CD4-positive, alpha-beta T cell treated with Interleukin-17A for 4 hours (primary cell): ENCODE data around the gene MSL2.
"Not testable (repeated sequence)": the region's sequence is repeated elsewhere in the genome, so short reads cannot be mapped to it uniquely, and the experiment has no call there.

Experiments
- DNase-seq: peaks from one replicate; pipeline ENCODE4 v3.0.0-alpha.2; 2020; ENCODE audit warnings: mixed read lengths

Gene MSL2

DNA sequence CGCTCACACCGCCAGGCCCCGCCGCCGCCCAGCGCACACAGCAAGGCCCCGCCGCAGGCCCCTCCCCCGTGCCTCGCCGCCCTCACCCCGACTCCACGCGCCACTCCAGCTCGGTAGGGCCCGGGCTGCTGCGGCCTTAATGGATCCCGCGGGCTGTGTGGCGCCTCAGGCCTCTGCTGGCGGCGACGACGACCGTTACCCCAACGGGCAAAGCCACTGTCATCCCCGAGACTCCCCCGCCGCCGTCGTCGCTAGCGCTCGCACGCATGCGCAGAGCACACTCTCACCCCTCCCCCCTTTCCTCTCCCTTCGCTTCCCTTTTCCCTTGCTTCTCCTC is at the start of gene MSL2:
MSL2 (minus strand) TSS at position 272 of the 337 bp plus-strand sequence. CDS start 1,222 bp downstream, outside the sequence.
- no peak for DNase-seq

DNA sequence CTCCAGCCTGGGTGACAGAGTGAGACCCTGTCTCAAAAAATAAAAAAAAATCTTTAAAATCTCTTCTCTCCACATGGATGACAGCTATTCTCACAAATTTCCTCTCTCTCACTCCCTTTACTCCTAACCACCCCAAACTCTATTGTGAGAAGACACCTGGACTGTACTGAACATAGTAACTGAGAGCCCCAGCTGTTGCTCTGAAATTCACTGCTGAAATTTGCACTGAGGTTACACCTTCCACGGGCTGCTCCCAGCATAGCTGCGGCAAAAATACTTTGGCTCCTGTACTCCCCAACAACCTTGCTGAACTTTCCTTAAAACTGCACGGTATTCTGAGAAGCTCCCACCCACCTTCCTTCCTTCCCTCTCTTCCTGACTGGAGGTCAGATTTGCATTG is 49.6 kb upstream of the MSL2 start:
- DNase-seq: no peak

DNA sequence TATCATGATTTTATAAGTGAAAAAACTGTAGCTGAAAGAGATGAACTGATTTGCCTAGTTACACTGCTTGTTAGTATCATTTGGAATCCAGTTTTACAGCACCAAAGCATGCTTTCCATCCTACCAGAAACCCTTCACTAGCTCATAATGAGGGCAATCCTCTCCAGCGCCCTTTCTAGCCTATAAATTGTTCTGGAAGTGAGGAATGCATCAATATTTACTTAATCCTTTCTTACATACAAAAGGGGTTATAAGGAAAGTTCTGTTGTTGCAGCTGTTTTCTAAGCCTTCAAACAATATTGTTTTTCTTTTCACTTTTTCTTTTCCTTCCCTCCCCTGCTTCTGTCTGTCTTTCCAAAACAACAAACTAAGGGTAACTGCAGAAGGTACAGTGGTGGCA is 43.0 kb upstream of the MSL2 start:
- DNase-seq: no peak

- DNase-seq: no peak
Observed at GRCh38 chr3:136237961-136238649, 42.0 kb upstream of the MSL2 start.

- no peak for DNase-seq
Observed at GRCh38 chr3:136237103-136237502, 41.0 kb upstream of the MSL2 start.

GRCh38 chr3:136236109-136236508 is 40.0 kb upstream of the MSL2 start:
- DNase-seq: no peak

DNA sequence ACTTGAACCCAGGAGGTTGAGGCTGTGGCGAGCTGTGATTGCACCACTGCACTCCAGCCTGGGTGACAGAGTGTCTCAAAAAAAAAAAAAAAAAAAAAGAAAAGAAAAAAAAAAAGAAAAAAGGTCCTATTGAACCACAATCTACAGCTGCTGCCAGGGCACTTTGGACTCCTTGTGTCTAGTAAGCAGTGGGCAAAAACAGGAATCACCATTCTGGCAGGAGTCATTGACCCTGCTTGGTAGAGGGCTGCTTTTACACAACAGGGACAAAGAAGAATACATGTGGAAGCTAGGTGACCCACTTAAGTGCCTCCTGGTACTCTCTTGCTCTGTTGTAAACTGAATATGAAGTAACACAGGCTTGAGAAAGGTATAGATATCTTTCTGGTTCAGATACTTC is 39.4 kb upstream of the MSL2 start:
- DNase-seq: no peak

DNA sequence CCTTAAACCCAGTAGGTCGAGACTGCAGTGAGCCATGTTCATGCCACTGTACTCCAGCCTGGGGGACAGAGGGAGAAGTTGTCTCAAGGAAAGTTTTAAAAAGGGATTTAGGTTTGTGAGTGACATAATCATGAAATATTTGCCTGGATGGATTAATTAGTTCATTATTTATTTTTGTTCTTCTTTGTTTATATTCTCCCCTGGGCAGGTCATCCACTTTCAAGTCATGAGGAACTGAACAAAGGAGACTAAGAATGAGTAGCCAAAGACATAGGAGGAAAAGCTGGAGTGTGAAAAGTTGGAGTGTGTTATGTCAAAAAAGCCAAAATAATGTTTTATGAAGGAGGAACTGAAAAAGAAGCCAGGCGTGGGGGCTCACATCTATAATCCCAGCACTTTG is 36.3 kb upstream of the MSL2 start:
- DNase-seq: no peak

GRCh38 chr3:136222746-136223145 is 26.6 kb upstream of the MSL2 start:
- DNase-seq: not testable (repeated sequence)

DNA sequence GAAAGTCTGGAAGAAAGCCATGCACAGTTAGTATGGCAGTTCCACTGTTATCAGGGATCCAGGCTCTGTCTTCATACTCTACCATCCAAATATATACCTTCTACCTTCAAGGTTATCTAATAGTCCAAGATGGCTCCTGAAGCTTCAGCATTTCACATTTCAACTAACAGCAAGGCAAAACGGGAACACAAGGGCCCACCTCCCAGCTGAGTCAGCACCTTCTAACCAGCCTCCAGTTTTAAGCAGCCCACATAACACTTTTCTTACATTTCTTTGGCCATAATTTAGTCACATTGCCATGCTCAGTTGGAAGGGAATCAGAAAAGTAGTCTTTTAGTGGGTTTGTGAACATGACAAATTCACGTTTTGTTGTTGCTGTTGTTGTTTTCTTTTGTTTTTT is 15.4 kb upstream of the MSL2 start:
- DNase-seq: no peak

DNA sequence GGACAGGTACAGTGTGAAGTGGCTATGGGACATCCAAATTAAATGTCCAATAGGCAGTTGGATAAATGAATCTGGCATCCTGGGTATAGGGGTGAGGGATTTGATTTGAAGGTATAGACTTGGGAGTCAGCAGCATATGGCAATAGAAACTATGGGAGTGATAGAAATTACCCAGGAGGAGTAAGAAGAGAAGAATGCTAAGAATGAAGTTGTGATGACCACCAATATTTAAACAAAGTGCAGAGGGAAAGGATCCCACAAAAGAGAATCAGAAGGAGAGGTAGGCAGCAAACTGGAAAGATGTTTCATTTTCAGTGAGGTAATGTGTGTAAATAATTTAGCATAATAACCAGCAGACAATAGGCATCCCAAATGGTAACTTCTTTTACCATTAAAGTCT is 13.8 kb upstream of the MSL2 start:
- DNase-seq: no peak

GRCh38 chr3:136207489-136208115 is 11.5 kb upstream of the MSL2 start:
- DNase-seq: no peak

DNA sequence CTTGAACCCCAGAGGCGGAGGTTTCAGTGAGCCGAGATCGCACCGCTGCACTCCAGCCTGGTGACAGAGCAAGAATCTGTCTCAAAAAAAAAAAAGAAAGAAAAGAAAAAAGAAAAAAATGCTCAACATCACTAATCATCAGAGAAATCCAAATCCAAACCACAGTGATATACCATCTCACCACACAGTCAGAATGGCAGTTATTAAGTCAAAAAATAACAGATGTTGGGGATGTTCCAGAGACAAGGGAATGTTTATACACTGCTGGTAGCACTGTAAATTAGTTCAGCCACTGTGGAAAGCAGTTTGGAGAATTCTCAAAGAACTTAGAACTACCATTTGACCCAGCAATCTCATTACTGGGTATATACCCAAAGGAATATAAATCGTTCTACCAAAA is 3.1 kb upstream of the MSL2 start:
- not testable (repeated sequence) for DNase-seq

GRCh38 chr3:136198462-136199078 is 2.4 kb upstream of the MSL2 start:
- DNase-seq: not testable (repeated sequence)

DNA sequence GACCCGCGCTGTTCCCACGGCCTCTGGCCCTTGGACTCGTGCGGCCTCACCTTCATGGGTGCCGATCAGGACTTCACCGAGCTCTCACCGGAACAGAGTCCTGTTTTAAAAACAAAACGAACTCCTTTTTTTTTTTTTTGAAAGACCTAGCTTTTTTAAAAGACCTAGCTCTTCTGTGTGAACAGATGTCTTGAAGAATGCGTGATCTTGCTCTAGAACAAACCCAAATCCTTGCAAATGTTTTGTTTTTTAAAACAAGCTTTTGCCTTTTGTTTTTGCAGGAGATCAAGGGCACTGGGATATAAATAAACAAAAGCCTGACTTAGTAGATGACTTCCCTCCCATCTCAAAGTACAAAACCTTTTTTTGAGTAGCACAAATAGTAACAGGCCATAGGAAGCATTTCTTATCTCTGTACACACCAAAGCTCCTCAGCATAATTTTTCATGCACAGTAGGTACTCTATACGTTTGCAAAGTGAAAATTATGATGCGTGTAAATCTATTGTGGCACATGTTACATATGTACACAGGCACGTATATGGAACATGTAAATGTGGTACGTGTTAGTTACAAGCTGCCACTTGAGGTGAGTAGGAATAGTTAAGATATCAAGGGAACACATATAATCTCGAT is 1.1 kb upstream of the MSL2 start:
- no peak for DNase-seq

GRCh38 chr3:136196401-136197158 is 445 bp upstream of the MSL2 start:
- DNase-seq: peak; percentile 100

GRCh38 chr3:136195258-136196063 is 674 bp downstream of the MSL2 start:
- peak; percentile 81 for DNase-seq

DNA sequence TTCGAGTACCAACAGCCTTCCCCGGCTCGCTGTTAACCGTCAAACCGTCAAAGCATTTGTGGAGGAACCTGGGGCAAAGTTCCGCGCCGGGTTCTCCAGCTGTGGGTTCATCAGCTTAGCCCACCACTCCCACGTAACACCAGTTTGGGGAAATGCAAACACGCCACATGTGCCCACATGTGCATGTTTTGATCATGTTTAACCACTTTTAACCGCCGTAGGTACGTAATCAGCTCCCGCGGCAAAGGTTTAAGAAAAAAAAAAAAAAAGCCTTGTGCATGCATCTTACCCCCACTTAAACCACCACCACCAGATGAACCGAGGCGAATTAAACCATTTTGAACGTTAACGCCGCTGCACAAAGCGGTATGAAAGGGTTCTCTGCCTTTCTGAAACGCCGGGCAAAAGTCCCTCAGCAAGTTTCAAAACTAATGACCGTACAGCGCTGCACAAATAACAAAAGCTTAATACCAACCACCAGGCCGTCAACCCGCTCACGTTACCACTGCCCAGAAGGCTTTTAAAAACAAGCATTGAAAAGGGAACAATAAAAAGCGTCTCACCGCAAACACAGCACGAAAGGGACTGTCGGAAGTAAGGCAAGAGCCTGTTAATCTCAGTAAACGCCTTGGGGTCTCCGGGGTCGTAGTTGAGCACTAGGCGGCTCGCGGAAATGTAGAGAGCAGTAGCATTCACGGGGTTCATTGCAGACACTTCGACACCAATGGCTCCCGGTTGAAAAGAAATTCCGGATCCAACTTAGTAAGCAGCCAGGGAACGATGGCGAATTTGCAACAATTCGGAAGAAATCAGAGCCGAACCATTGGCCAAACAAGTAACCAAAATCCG is 1.5 kb downstream of the MSL2 start:
- DNase-seq: peak; percentile 63

- DNase-seq: no peak
Observed at GRCh38 chr3:136193278-136194054, 2.7 kb downstream of the MSL2 start.

DNA sequence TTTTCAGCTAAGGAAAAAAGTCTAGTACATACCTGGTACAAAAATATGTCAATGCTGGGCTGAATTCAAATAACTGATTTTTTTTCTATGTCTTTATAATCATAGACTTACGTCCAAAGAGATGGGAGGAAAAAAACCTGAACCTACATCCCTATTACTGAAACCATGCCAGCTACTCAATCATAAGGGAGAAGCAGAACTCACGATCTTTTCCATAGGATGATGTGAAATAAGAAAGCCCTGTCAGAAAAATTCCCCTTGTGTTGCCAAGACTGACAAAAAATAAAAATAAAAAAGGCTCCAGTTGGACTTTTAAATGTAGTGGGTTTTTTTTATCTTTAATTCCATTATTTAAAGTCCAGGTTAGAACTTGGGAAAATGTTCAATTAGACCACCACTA is 3.3 kb downstream of the MSL2 start:
- no peak for DNase-seq
